Tibial nerve (tissue), 3 donors: ENCODE results near the gene PSMD14.

Source experiments
- CTCF ChIP-seq, 5 experiments: fragments of 200-600 bp in 3 of 5; fragments of 450-650 bp in 2 of 5; sonication (generic) in 3 of 5; IDR thresholded peaks; one replicate each; pipeline ENCODE4 v1.5.1; 2016 to 2019; ENCODE audit warnings: antibody characterized with exemption in 5 of 5, mild to moderate bottlenecking in 3 of 5, moderate library complexity in 2 of 5
- POLR2A ChIP-seq, 2 donors: fragments of 450-650 bp; IDR thresholded peaks; one replicate each; pipeline ENCODE4 v1.6.1; 2017; ENCODE audit warnings: antibody characterized with exemption in 2 of 2, mild to moderate bottlenecking in 2 of 2, moderate library complexity in 2 of 2

DNA sequence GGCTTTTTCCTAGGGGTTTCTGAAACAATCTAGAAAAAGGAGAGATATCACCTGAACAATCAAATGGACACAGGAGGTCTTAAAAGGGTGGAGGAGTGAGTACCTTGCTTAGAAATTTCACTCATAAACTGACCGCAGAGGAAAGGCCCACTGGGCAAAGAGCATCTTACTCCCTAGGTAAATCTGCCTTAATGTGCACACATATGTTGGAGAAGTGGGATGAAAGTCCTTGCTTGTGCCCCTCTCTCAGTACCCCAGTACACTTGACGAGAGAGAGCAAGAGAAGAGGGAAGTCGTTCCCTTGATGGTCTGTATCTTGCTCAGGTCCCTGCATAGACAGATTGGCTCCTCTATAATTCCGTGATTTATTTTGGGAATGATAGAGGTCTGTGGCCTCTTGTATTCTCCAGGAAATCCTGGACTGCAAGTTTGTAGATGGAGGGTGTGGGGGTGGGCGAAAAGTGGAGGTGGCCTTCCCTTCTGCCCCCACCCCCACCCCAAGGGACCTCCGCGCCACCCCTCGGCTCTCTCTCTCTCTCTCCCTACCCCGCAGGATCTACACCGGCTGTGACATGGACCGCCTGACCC is 114.7 kb downstream of the PSMD14 start:
- TF ChIP-seq CTCF (IDR thresholded peaks at IDR 0.05): no peak
- TF ChIP-seq POLR2A (IDR thresholded peaks at IDR 0.05): no peak
